Measurements from ENCODE around the gene TMEM35B. TPM values are rescaled to one million over a fixed set of nuclear protein-coding genes. Genes with fewer than 3 reads are reported as not detected.

TMEM35B gene
- total RNA-seq, 4 donors from 2014 or later = 42.9 to 66.5 (median 62.2) TPM

- 72 to 81% methylated on average over 5 of the region's 5 CpGs for WGBS, 2 donors
- H3K27ac ChIP-seq = peak overlapping the region in 3 of 4 donors; percentile 30 to 92 (median 88)
- H3K27me3 ChIP-seq = no peaks in the 10 kb centered on the region
- H3K4me3 ChIP-seq = peak overlapping the region; percentile 42 to 78 (median 74)
- TF ChIP-seq CTCF (IDR thresholded peaks at IDR 0.05) (no peak), POLR2A (IDR thresholded peaks at IDR 0.05) (no peak), EP300 (IDR thresholded peaks at IDR 0.05) (no peak)
- peaks cover 0 to 15% (median 0%) of the 10 kb centered on the region in 3 donors for H3K36me3 ChIP-seq
- H3K4me1 ChIP-seq = peaks cover 0 to 31% (median 10%) of the 10 kb centered on the region in 4 donors
- no peak for DNase-seq (ENCODE audit: low spot score in 2 of 2)
- H3K9me3 ChIP-seq = peaks cover 0 to 11% (median 0%) of the 10 kb centered on the region in 4 donors
Measured at GRCh38 chr1:35030338-35030737, 45.2 kb upstream of the TMEM35B start.

GRCh38 chr1:35029761-35030160, 44.6 kb upstream of the TMEM35B start:
- Histone ChIP-seq H3K9me3 (peaks cover 0 to 11% (median 0%) of the 10 kb centered on the region in 4 donors), H3K4me3 (peak overlapping the region in 1 of 4 donors; percentile 78), H3K36me3 (peaks cover 0 to 15% (median 0%) of the 10 kb centered on the region in 3 donors), H3K27ac (no peak overlapping the region), H3K27me3 (no peaks in the 10 kb centered on the region), H3K4me1 (peaks cover 0 to 31% (median 10%) of the 10 kb centered on the region in 4 donors)
- TF ChIP-seq CTCF (IDR thresholded peaks at IDR 0.05) (no peak), EP300 (IDR thresholded peaks at IDR 0.05) (no peak), POLR2A (IDR thresholded peaks at IDR 0.05) (no peak)
- no peak for DNase-seq (ENCODE audit: low spot score in 2 of 2)

GRCh38 chr1:35016406-35016805, 31.3 kb upstream of the TMEM35B start:
- no peaks in the 10 kb centered on the region for H3K9me3 ChIP-seq
- H3K36me3 ChIP-seq = peaks cover 0 to 86% (median 14%) of the 10 kb centered on the region in 3 donors
- TF ChIP-seq CTCF (IDR thresholded peaks at IDR 0.05) (no peak), EP300 (IDR thresholded peaks at IDR 0.05) (no peak), POLR2A (IDR thresholded peaks at IDR 0.05) (no peak)

GRCh38 chr1:35014486-35014885, 29.3 kb upstream of the TMEM35B start:
- no peak overlapping the region for H3K4me3 ChIP-seq
- TF ChIP-seq EP300 (IDR thresholded peaks at IDR 0.05) (no peak), CTCF (IDR thresholded peaks at IDR 0.05) (no peak), POLR2A (IDR thresholded peaks at IDR 0.05) (no peak)
- no peaks in the 10 kb centered on the region for H3K27me3 ChIP-seq
- H3K27ac ChIP-seq = no peak overlapping the region
- no peaks in the 10 kb centered on the region for H3K4me1 ChIP-seq
- peaks cover 0 to 100% (median 16%) of the 10 kb centered on the region in 3 donors for H3K36me3 ChIP-seq
- DNase-seq (ENCODE audit: low spot score in 2 of 2) = no peak
- 92 to 94% methylated on average over 2 of the region's 2 CpGs for WGBS, 2 donors
- H3K9me3 ChIP-seq = no peaks in the 10 kb centered on the region

More at GRCh38 chr1:35016406-35016805, 31.3 kb upstream of the TMEM35B start:
- H3K4me1 ChIP-seq = no peaks in the 10 kb centered on the region
- no peak overlapping the region for H3K4me3 ChIP-seq
- DNase-seq (ENCODE audit: low spot score in 2 of 2) = no peak
- H3K27me3 ChIP-seq = no peaks in the 10 kb centered on the region
- no peak overlapping the region for H3K27ac ChIP-seq

- no peaks in the 10 kb centered on the region for H3K27me3 ChIP-seq
- no peak overlapping the region for H3K4me3 ChIP-seq
- TF ChIP-seq POLR2A (IDR thresholded peaks at IDR 0.05) (no peak), EP300 (IDR thresholded peaks at IDR 0.05) (no peak), CTCF (IDR thresholded peaks at IDR 0.05) (no peak)
- H3K36me3 ChIP-seq = peaks cover 4 to 93% (median 14%) of the 10 kb centered on the region in 3 donors
- H3K27ac ChIP-seq = no peak overlapping the region
- no peak for DNase-seq (ENCODE audit: low spot score in 2 of 2)
- H3K9me3 ChIP-seq = no peaks in the 10 kb centered on the region
- WGBS, 2 donors = 92 to 95% methylated on average over 3 of the region's 3 CpGs
- H3K4me1 ChIP-seq = no peaks in the 10 kb centered on the region
Measured at GRCh38 chr1:35005711-35006110, 20.6 kb upstream of the TMEM35B start.

Measured in tibial nerve (tissue), 4 donors.